H1 (cell line): Measurements from ENCODE around the gene ZNF525. TPM values are rescaled to one million over a fixed set of nuclear protein-coding genes. Genes with fewer than 3 reads are reported as not detected.
"Not testable (repeated sequence)": the region's sequence is repeated elsewhere in the genome, so short reads cannot be mapped to it uniquely, and the experiment has no call there.

Experiments
- CTCF ChIA-PET: fragments of 300-600 bp; sonication (Branson Sonifier 250); formaldehyde crosslinking; loops from one replicate; lab custom pipeline; 2021; ENCODE audit not compliant: partially characterized antibody; lab: Charles Lee
- POLR2A ChIA-PET: fragments of 300-600 bp; sonication (Branson Sonifier 250); formaldehyde crosslinking; loops from one replicate; lab custom pipeline; 2021; ENCODE audit warnings: inconsistent platforms; ENCODE audit not compliant: partially characterized antibody; lab: Charles Lee
- DNase-seq, 2 experiments: peaks; one replicate each; pipeline versions ENCODE4 v3.0.0 to v3.0.0-alpha.2; 2010 to 2022; ENCODE audit warnings: low spot score in 2 of 2, low read depth in 1 of 2, mixed read lengths in 1 of 2
- FAIRE-seq: peaks from 2 replicates; lab custom pipeline; 2011; peaks lifted over from hg19 to GRCh38; lab: Jason Lieb, UNC
- H2AFZ ChIP-seq: 2 replicates; pipeline ENCODE4 v1.8.1; 2012; ENCODE audit warnings: low read length, inconsistent platforms
- H2AK5ac ChIP-seq: 2 replicates; pipeline ENCODE4 v1.6.1; 2013; ENCODE audit warnings: low read depth, low read length
- H2BK120ac ChIP-seq: replicated peaks from 2 replicates; pipeline ENCODE3; 2013; ENCODE audit warnings: low read depth, low read length, inconsistent platforms
- H2BK12ac ChIP-seq: 2 replicates; pipeline ENCODE4 v1.6.1; 2013; ENCODE audit warnings: low read depth, low read length
- H2BK15ac ChIP-seq: 2 replicates; pipeline ENCODE4 v1.6.1; 2013; ENCODE audit warnings: low read length
- H2BK20ac ChIP-seq: 2 replicates; pipeline ENCODE4 v1.6.1; 2013; ENCODE audit warnings: low read length
- H2BK5ac ChIP-seq: 2 replicates; pipeline ENCODE4 v1.6.1; 2013; ENCODE audit warnings: low read depth, low read length
- H3K14ac ChIP-seq: 2 replicates; pipeline ENCODE4 v1.6.1; 2013; ENCODE audit warnings: inconsistent platforms; ENCODE audit not compliant: insufficient read length
- H3K18ac ChIP-seq: 2 replicates; pipeline ENCODE4 v1.6.1; 2013; ENCODE audit warnings: low read length; ENCODE audit errors: extremely low read depth
- H3K23ac ChIP-seq: 2 replicates; pipeline ENCODE4 v1.6.1; 2013; ENCODE audit warnings: inconsistent platforms; ENCODE audit not compliant: insufficient read length
- H3K23me2 ChIP-seq: 2 replicates; pipeline ENCODE4 v1.6.1; 2013; ENCODE audit warnings: low read depth, low read length
- H3K27ac ChIP-seq: 2 replicates; pipeline ENCODE4 v1.6.1; 2011; ENCODE audit warnings: low read depth, low read length, inconsistent platforms
- H3K27me3 ChIP-seq, 4 experiments: replicated peaks in 1 of 4; 1 replicate in 1 of 4; 2 replicates in 3 of 4; pipeline versions ENCODE4 v1.6.1 to v1.8.1; 2011 to 2013; ENCODE audit warnings: low read length in 3 of 4, mild to moderate bottlenecking in 3 of 4, inconsistent platforms in 2 of 4, mixed read lengths in 2 of 4, moderate library complexity in 1 of 4; ENCODE audit not compliant: control insufficient read depth in 3 of 4, insufficient read depth in 3 of 4; ENCODE audit errors: extremely low read depth in 1 of 4
- H3K36me3 ChIP-seq, 4 experiments: 2 replicates each; pipeline versions ENCODE4 v1.6.1 to v1.8.1; 2011 to 2013; ENCODE audit warnings: mild to moderate bottlenecking in 4 of 4, low read length in 3 of 4, moderate library complexity in 2 of 4, control low read depth in 1 of 4, inconsistent platforms in 1 of 4; ENCODE audit not compliant: insufficient read depth in 4 of 4, control insufficient read depth in 2 of 4
- H3K4ac ChIP-seq: replicated peaks from 2 replicates; pipeline ENCODE3; 2013; ENCODE audit warnings: low read length, low read depth, mixed read lengths, inconsistent platforms; ENCODE audit not compliant: insufficient read length
- H3K4me1 ChIP-seq, 4 experiments: replicated peaks in 1 of 4; 1 replicate in 1 of 4; 2 replicates in 3 of 4; pipeline versions ENCODE4 v1.6.1 to v1.8.1; 2011 to 2013; ENCODE audit warnings: low read length in 3 of 4, inconsistent platforms in 2 of 4, mixed read lengths in 1 of 4; ENCODE audit not compliant: insufficient read depth in 4 of 4, control insufficient read depth in 3 of 4
- H3K4me2 ChIP-seq, 2 experiments: 2 replicates each; pipeline versions ENCODE4 v1.6.1 to v1.8.1; 2011 to 2013; ENCODE audit warnings: low read depth in 2 of 2, low read length in 2 of 2, control low read depth in 1 of 2, inconsistent platforms in 1 of 2, mild to moderate bottlenecking in 1 of 2; ENCODE audit not compliant: insufficient read depth in 1 of 2
- H3K4me3 ChIP-seq, 4 experiments: fragments of 200-600, 300-600 bp in 1 of 4; sonication (generic), shearing (Covaris generic), sonication (Bioruptor Twin) in 1 of 4; 2 replicates each; pipeline versions ENCODE4 v1.5.1 to v1.8.1; 2011 to 2016; ENCODE audit warnings: low read length in 4 of 4, low read depth in 3 of 4, control low read depth in 2 of 4, inconsistent platforms in 2 of 4, mild to moderate bottlenecking in 2 of 4, mixed read lengths in 1 of 4, moderate library complexity in 1 of 4; ENCODE audit not compliant: insufficient read depth in 2 of 4; ENCODE audit errors: extremely low read depth in 1 of 4
- H3K56ac ChIP-seq: replicated peaks from 2 replicates; pipeline ENCODE3; 2013; ENCODE audit warnings: low read depth, mild to moderate bottlenecking, mixed read lengths, low read length, inconsistent platforms; ENCODE audit not compliant: insufficient read length
- H3K79me1 ChIP-seq: 2 replicates; pipeline ENCODE4 v1.6.1; 2013; ENCODE audit warnings: low read depth, low read length, control low read depth
- H3K79me2 ChIP-seq, 2 experiments: 2 replicates each; pipeline versions ENCODE4 v1.6.1 to v1.8.1; 2012 to 2013; ENCODE audit warnings: low read length in 2 of 2, mild to moderate bottlenecking in 2 of 2, inconsistent platforms in 1 of 2; ENCODE audit not compliant: insufficient read depth in 2 of 2, control insufficient read depth in 1 of 2
- H3K9ac ChIP-seq, 4 experiments: replicated peaks in 1 of 4; 1 replicate in 1 of 4; 2 replicates in 3 of 4; pipeline versions ENCODE4 v1.6.1 to v1.8.1; 2011 to 2013; ENCODE audit warnings: low read depth in 3 of 4, low read length in 3 of 4, control low read depth in 2 of 4, mild to moderate bottlenecking in 2 of 4, moderate library complexity in 2 of 4, inconsistent platforms in 1 of 4; ENCODE audit errors: extremely low read depth in 1 of 4
- H3K9me3 ChIP-seq, 2 experiments: 2 replicates each; pipeline versions ENCODE4 v1.6.1 to v1.8.1; 2012 to 2013; ENCODE audit warnings: mild to moderate bottlenecking in 2 of 2, moderate library complexity in 2 of 2, control low read depth in 1 of 2, inconsistent platforms in 1 of 2, low read depth in 1 of 2, low read length in 1 of 2, mixed read lengths in 1 of 2; ENCODE audit not compliant: insufficient read depth in 2 of 2
- H4K20me1 ChIP-seq, 2 experiments: replicated peaks in 1 of 2; 2 replicates each; pipeline versions ENCODE3 to v1.8.1; 2011 to 2013; ENCODE audit warnings: inconsistent platforms in 2 of 2, low read length in 2 of 2, mild to moderate bottlenecking in 1 of 2; ENCODE audit not compliant: insufficient read depth in 2 of 2, control insufficient read depth in 1 of 2
- H4K5ac ChIP-seq: 2 replicates; pipeline ENCODE4 v1.6.1; 2013; ENCODE audit warnings: low read length, low read depth, mixed read lengths, inconsistent platforms; ENCODE audit not compliant: insufficient read length
- H4K8ac ChIP-seq: 2 replicates; pipeline ENCODE4 v1.8.0; 2013; ENCODE audit warnings: mild to moderate bottlenecking, moderate library complexity, low read length, inconsistent platforms; ENCODE audit not compliant: insufficient read depth; ENCODE audit errors: extremely low read depth
- H4K91ac ChIP-seq: replicated peaks from 2 replicates; pipeline ENCODE3; 2013; ENCODE audit warnings: low read length, mixed read lengths, inconsistent platforms; ENCODE audit not compliant: insufficient read length
- WGBS, 2 experiments: shearing (Covaris generic) in 1 of 2; methylation state at CpG; one replicate each; pipeline versions ENCODE4 v1.1.6 to v1.1.7; 2013 to 2015; ENCODE audit warnings: low lambda C conversion rate in 2 of 2, mixed read lengths in 2 of 2, inconsistent platforms in 1 of 2, low coverage in 1 of 2, missing lambda C conversion rate in 1 of 2; ENCODE audit not compliant: insufficient replicate concordance in 2 of 2, insufficient coverage in 1 of 2, insufficient read length in 1 of 2; ENCODE audit errors: extremely low coverage in 1 of 2, missing lambda C conversion rate in 1 of 2; 5-methylcytosine and 5-hydroxymethylcytosine counted together
- polyA plus RNA-seq, 7 experiments: library from polyadenylated mRNA; depleted of rRNA in 3 of 7; stranded (reverse) in 5 of 7; unstranded in 2 of 7; fragments of >200 nt in 5 of 7; fragments of 200-250 nt in 2 of 7; gene quantifications; 1 replicate in 5 of 7; 2 replicates in 1 of 7; 4 replicates in 1 of 7; pipeline versions ENCODE4 v1.2.1 to v1.2.3, GENCODE V29; 2011 to 2013; ENCODE audit warnings: missing spikeins in 2 of 7, mixed read lengths in 2 of 7
- total RNA-seq: library from RNA; stranded (reverse); fragmentation: NEBNext Ultra II Directional; extraction: Animal tissue kit (Norgen Biotek cat#: 25700); gene quantifications from 2 replicates; pipeline ENCODE4 v1.2.1, GENCODE V29; 2021

Gene ZNF525
- total and polyA plus RNA-seq, 2 of the 8 experiments (the other 6 are each of a cell fraction or from before 2014, with no cell fraction given) = 8.2 to 63.4 TPM

GRCh38 chr19:53397918-53398317 lies 32.4 kb downstream of the ZNF525 start:
- H2BK15ac ChIP-seq, H3K14ac ChIP-seq, H2BK5ac ChIP-seq, H3K4me1 ChIP-seq, H3K79me2 ChIP-seq, H3K18ac ChIP-seq, H2BK12ac ChIP-seq, H3K56ac ChIP-seq, H3K4ac ChIP-seq, H2AFZ ChIP-seq, DNase-seq, H3K27ac ChIP-seq, H4K5ac ChIP-seq, H3K4me2 ChIP-seq, H3K9me3 ChIP-seq, H4K91ac ChIP-seq, H2BK20ac ChIP-seq, POLR2A ChIA-PET, FAIRE-seq, H3K9ac ChIP-seq, H4K8ac ChIP-seq, H3K23me2 ChIP-seq, H2AK5ac ChIP-seq, H2BK120ac ChIP-seq, H4K20me1 ChIP-seq, H3K79me1 ChIP-seq, H3K4me3 ChIP-seq, H3K23ac ChIP-seq, CTCF ChIA-PET, H3K27me3 ChIP-seq: not testable (repeated sequence)
- 100% methylated on average over 1 of the region's 1 CpG; no CpG with 5 or more reads in 1 of the 2 experiments for WGBS, 2 experiments
- peaks cover 0 to 24% (median 7%) of the 10 kb centered on the region in 4 experiments; a peak in 5 of 8 replicates for H3K36me3 ChIP-seq
